Posterior cingulate gyrus (tissue), 11 donors: ENCODE measurements around the gene NDUFV1.
"Not testable (repeated sequence)": the region's sequence is repeated elsewhere in the genome, so short reads cannot be mapped to it uniquely, and the experiment has no call there.

ENCODE experiments used
- DNase-seq, 10 donors: peaks; one replicate each; pipeline versions ENCODE4 v3.0.0 to v3.0.0-alpha.2; 2020 to 2021; ENCODE audit warnings: mixed read lengths in 3 of 10
- intact Hi-C: fragments of 100-400 bp; cut with DNase I; formaldehyde crosslinking; loops from one replicate; pipeline ENCODE4 v1.15.1; 2023

NDUFV1 gene

GRCh38 chr11:67607507-67607906 lies 771 bp downstream of the NDUFV1 start:
- peak in 2 of 10 donors; percentile 46 to 51 for DNase-seq
- intact Hi-C loops = no loop called here

GRCh38 chr11:67608486-67608885 lies 1.8 kb downstream of the NDUFV1 start:
- DNase-seq = no peak
- intact Hi-C loops = no loop called here

GRCh38 chr11:67609316-67609715 lies 2.6 kb downstream of the NDUFV1 start:
- DNase-seq = peak in 1 of 10 donors; percentile 52
- intact Hi-C loops = no loop called here

- peak in 1 of 10 donors; percentile 57 for DNase-seq
- intact Hi-C loops = no loop called here
These were observed 3.6 kb downstream of the NDUFV1 start for GRCh38 chr11:67610302-67610868.

GRCh38 chr11:67611165-67611564 lies 4.4 kb downstream of the NDUFV1 start:
- intact Hi-C loops = no loop called here
- DNase-seq = peak in 1 of 10 donors; percentile 58

GRCh38 chr11:67611704-67612587 lies 5.2 kb downstream of the NDUFV1 start:
- DNase-seq = peak in 3 of 10 donors; percentile 54 to 77 (median 54)
- intact Hi-C loops = no loop called here

GRCh38 chr11:67612751-67613150 lies 6.0 kb downstream of the NDUFV1 start:
- DNase-seq = peak in 3 of 10 donors; percentile 55 to 77 (median 66)
- intact Hi-C loops = no loop called here

- intact Hi-C loops = no loop called here
- DNase-seq = peak in 1 of 10 donors; percentile 84
These were observed 6.7 kb downstream of the NDUFV1 start for GRCh38 chr11:67613313-67613959.

GRCh38 chr11:67613960-67614715 lies 7.4 kb downstream of the NDUFV1 start:
- intact Hi-C loops = no loop called here
- DNase-seq = peak in 5 of 10 donors; percentile 36 to 92 (median 49)

- intact Hi-C loops = no loop called here
- peak in 2 of 10 donors; percentile 67 to 80 for DNase-seq
These were observed 8.3 kb downstream of the NDUFV1 start for GRCh38 chr11:67614730-67615714.

- intact Hi-C loops = no loop called here
- DNase-seq = peak in 1 of 10 donors; percentile 78
These were observed 9.1 kb downstream of the NDUFV1 start for GRCh38 chr11:67615728-67616430.

- peak in 3 of 10 donors; percentile 45 to 74 (median 68) for DNase-seq
- intact Hi-C loops = no loop called here
These were observed 9.9 kb downstream of the NDUFV1 start for GRCh38 chr11:67616431-67617242.

- peak in 2 of 10 donors; percentile 25 to 54 for DNase-seq
These were observed 10.7 kb downstream of the NDUFV1 start for GRCh38 chr11:67617243-67617953.

GRCh38 chr11:67618901-67619659 lies 12.3 kb downstream of the NDUFV1 start:
- intact Hi-C loops = not testable (repeated sequence)
- peak in 2 of 10 donors; percentile 41 to 80 for DNase-seq

More at GRCh38 chr11:67617243-67617953, 10.7 kb downstream of the NDUFV1 start:
- intact Hi-C loops = no loop called here

GRCh38 chr11:67619683-67620618 lies 13.2 kb downstream of the NDUFV1 start:
- intact Hi-C loops = not testable (repeated sequence)
- peak in 1 of 10 donors; percentile 5 for DNase-seq
